Measurements from ENCODE around the gene TAF7. TPM values are rescaled to one million over a fixed set of nuclear protein-coding genes. Genes with fewer than 3 reads are reported as not detected.

TAF7 gene
- total and polyA plus RNA-seq, 10 of the 15 experiments (the other 5 are each of a cell fraction or from before 2014, with no cell fraction given), result 42.0 to 88.8 (median 69.2) TPM

DNA sequence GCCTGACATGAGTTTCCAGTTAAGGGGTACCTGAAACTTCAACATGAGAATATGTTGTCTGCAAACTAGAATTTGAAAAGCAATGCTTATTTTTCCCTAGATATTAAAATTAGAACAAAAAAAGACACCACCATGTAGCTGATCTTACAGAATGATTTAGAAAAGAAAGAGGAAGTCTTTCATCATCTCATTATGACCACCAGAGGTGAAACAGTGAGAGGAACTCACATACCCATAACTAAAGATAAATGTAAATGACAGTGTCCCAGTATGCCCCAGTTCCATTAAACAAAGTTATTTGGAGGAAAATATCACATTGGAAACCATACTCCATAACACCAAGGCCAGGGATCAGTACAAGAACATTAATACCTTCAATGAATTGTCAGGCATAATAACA, 6.9 kb downstream of the TAF7 start:
- BruUV-seq (replicated peaks), result no TSS peak
- H3K4me1 ChIP-seq (ENCODE audit: control insufficient read depth, insufficient read depth, low read length), result no peaks in the 10 kb centered on the region
- TF ChIP-seq BCL11A (IDR thresholded peaks at IDR 0.05; ENCODE audit: low read depth, low read length) (no peak), MXI1 (IDR thresholded peaks at IDR 0.05; ENCODE audit: low read depth, low read length) (no peak), STAT3 (IDR thresholded peaks at IDR 0.05; ENCODE audit: low read depth, low read length) (no peak), ZNF207 (IDR thresholded peaks at IDR 0.05; ENCODE audit: borderline replicate concordance) (no peak), SRF (IDR thresholded peaks at IDR 0.05; ENCODE audit: low read depth in 2 of 2, low read length in 2 of 2) (no peak)
- TF ChIP-seq, protein P1, sequence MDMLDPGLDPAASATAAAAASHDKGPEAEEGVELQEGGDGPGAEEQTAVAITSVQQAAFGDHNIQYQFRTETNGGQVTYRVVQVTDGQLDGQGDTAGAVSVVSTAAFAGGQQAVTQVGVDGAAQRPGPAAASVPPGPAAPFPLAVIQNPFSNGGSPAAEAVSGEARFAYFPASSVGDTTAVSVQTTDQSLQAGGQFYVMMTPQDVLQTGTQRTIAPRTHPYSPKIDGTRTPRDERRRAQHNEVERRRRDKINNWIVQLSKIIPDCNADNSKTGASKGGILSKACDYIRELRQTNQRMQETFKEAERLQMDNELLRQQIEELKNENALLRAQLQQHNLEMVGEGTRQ (IDR thresholded peaks at IDR 0.05; ENCODE audit: borderline replicate concordance, low read depth, low read length), result no peak
- ChIA-PET CTCF (no interaction called here), RAD21 (ENCODE audit: unreplicated experiment) (no interaction called here), SMC1A (ENCODE audit: uncharacterized antibody, unreplicated experiment) (interaction anchor here (1.2 kb wide), 1 partner anchor 11 kb away, joined by 3 read pairs; no protein-coding TSS in a partner anchor), POLR2A (no interaction called here)
- no peak overlapping the region for H3K27ac ChIP-seq (ENCODE audit: control insufficient read depth, insufficient read depth)
- no peak overlapping the region for H3K4me3 ChIP-seq
- H3K36me3 ChIP-seq (ENCODE audit: control insufficient read depth in 2 of 2, insufficient read depth in 2 of 2, low read length in 1 of 2), result no peaks in the 10 kb centered on the region
- no peaks in the 10 kb centered on the region for H4K20me1 ChIP-seq (ENCODE audit: control insufficient read depth, insufficient read depth)
- H3K27me3 ChIP-seq (replicated peaks in 1 of 2; ENCODE audit: control insufficient read depth in 2 of 2, insufficient read depth in 2 of 2, low read length in 1 of 2), result no peaks in the 10 kb centered on the region
- no peak for DNase-seq (ENCODE audit: low read depth, low spot score)
- 0 out of 3 replicates have a peak, but pooled peaks have one; percentile 21 for ATAC-seq
- FAIRE-seq, result no peak
- in situ Hi-C loops (cut with MboI), result no loop called here
- H3K9me3 ChIP-seq (replicated peaks; ENCODE audit: control insufficient read depth, insufficient read depth, low read length), result peaks cover 18% of the 10 kb centered on the region
- H2AFZ ChIP-seq (ENCODE audit: control insufficient read depth, low read depth, low read length), result no peak overlapping the region
- no peak overlapping the region for H3K4me2 ChIP-seq (ENCODE audit: control insufficient read depth, insufficient read depth)
- intact Hi-C loops (cut with micrococcal nuclease; ENCODE audit: unreplicated experiment), result no loop called here
- no peak overlapping the region for H3K9ac ChIP-seq (ENCODE audit: control insufficient read depth, insufficient read depth, low read length)
- peaks cover 7% of the 10 kb centered on the region for H3K79me2 ChIP-seq (ENCODE audit: control insufficient read depth, insufficient read depth, low read length)

DNA sequence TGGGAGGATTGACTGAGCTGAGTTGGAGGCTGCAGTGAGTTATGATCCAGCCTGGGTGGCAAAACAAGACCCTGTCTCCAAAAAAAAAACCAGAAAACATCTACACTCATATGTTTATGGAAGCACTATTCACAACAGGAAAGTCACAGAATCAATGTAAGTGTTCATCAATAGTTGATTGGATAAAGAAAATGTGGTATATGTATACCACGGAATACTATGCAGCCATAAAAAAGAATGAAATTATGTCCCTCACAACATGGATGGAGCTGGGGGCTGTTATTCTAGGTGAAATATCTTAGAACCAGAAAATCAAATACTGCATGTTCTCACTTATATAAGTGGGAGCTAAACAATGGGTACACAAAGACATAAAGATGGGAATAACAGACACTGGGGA, 14.0 kb downstream of the TAF7 start:
- Histone ChIP-seq H3K79me2 (ENCODE audit: control insufficient read depth, insufficient read depth, low read length) (no peaks in the 10 kb centered on the region), H3K9me3 (replicated peaks; ENCODE audit: control insufficient read depth, insufficient read depth, low read length) (peaks cover 5% of the 10 kb centered on the region), H3K4me3 (no peak overlapping the region), H3K27ac (ENCODE audit: control insufficient read depth, insufficient read depth) (no peak overlapping the region), H2AFZ (ENCODE audit: control insufficient read depth, low read depth, low read length) (no peak overlapping the region), H3K4me2 (ENCODE audit: control insufficient read depth, insufficient read depth) (no peak overlapping the region), H3K4me1 (ENCODE audit: control insufficient read depth, insufficient read depth, low read length) (no peaks in the 10 kb centered on the region), H3K27me3 (replicated peaks in 1 of 2; ENCODE audit: control insufficient read depth in 2 of 2, insufficient read depth in 2 of 2, low read length in 1 of 2) (no peaks in the 10 kb centered on the region), H3K36me3 (ENCODE audit: control insufficient read depth in 2 of 2, insufficient read depth in 2 of 2, low read length in 1 of 2) (no peaks in the 10 kb centered on the region), H4K20me1 (ENCODE audit: control insufficient read depth, insufficient read depth) (no peaks in the 10 kb centered on the region), H3K9ac (ENCODE audit: control insufficient read depth, insufficient read depth, low read length) (no peak overlapping the region)
- TF ChIP-seq MXI1 (IDR thresholded peaks at IDR 0.05; ENCODE audit: low read depth, low read length) (no peak), KAT2A (conservative IDR thresholded peaks at IDR 0.05; ENCODE audit: control insufficient read depth, low read depth, low read length) (no peak), RCOR1 (conservative IDR thresholded peaks at IDR 0.05; ENCODE audit: low read depth, low read length) (no peak)
- FAIRE-seq (no peak), DNase-seq (ENCODE audit: low read depth, low spot score) (no peak), ATAC-seq (no peak)
- ChIA-PET POLR2A (no interaction called here), CTCF (no interaction called here), SMC1A (ENCODE audit: uncharacterized antibody, unreplicated experiment) (no interaction called here), RAD21 (ENCODE audit: unreplicated experiment) (no interaction called here)
- no TSS peak for BruUV-seq (replicated peaks)
- WGBS (ENCODE audit: insufficient coverage, insufficient replicate concordance, low lambda C conversion rate, missing lambda C conversion rate), result 95% methylated on average over 1 of the region's 1 CpG
- in situ Hi-C loops (cut with MboI), result no loop called here
- intact Hi-C loops (cut with micrococcal nuclease; ENCODE audit: unreplicated experiment), result no loop called here
